ENCODE results near the gene GAMT.
"Not testable (repeated sequence)": the region's sequence is repeated elsewhere in the genome, so short reads cannot be mapped to it uniquely, and the experiment has no call there.

Gene GAMT

DNA sequence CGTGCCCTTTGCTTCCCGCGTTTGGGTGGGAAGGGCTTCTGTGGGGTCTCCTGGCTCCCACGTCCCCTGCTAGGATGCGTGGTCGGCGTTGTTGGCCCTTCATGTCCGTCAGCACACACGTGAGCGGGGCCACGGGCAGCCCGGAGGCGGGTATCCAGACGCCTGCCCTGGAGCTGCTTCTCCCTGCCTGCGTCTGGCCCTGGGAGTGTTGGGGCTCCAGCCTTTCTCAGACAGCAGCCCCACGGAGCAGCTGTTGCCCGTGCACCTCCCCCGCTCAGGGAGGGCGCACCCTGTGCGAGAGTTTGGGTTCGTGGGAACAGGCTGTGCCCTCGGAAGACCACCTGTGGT is 20.6 kb upstream of the GAMT start:
- Histone ChIP-seq H3K4me1 (ENCODE audit: control insufficient read depth in 1 of 2, insufficient read depth in 1 of 2, low read depth in 1 of 2, low read length in 1 of 2) (peaks cover 9 to 19% of the 10 kb centered on the region in 2 experiments), H3K36me3 (peaks cover 88% of the 10 kb centered on the region), H3K27me3 (no peaks in the 10 kb centered on the region), H3K4me3 (ENCODE audit: low read depth in 1 of 2, low read length in 1 of 2) (no peak overlapping the region), H3K9me3 (no peaks in the 10 kb centered on the region), H3K27ac (no peak overlapping the region)
- TF ChIP-seq, protein P1, sequence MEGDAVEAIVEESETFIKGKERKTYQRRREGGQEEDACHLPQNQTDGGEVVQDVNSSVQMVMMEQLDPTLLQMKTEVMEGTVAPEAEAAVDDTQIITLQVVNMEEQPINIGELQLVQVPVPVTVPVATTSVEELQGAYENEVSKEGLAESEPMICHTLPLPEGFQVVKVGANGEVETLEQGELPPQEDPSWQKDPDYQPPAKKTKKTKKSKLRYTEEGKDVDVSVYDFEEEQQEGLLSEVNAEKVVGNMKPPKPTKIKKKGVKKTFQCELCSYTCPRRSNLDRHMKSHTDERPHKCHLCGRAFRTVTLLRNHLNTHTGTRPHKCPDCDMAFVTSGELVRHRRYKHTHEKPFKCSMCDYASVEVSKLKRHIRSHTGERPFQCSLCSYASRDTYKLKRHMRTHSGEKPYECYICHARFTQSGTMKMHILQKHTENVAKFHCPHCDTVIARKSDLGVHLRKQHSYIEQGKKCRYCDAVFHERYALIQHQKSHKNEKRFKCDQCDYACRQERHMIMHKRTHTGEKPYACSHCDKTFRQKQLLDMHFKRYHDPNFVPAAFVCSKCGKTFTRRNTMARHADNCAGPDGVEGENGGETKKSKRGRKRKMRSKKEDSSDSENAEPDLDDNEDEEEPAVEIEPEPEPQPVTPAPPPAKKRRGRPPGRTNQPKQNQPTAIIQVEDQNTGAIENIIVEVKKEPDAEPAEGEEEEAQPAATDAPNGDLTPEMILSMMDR (IDR thresholded peaks at IDR 0.05) = no peak

DNA sequence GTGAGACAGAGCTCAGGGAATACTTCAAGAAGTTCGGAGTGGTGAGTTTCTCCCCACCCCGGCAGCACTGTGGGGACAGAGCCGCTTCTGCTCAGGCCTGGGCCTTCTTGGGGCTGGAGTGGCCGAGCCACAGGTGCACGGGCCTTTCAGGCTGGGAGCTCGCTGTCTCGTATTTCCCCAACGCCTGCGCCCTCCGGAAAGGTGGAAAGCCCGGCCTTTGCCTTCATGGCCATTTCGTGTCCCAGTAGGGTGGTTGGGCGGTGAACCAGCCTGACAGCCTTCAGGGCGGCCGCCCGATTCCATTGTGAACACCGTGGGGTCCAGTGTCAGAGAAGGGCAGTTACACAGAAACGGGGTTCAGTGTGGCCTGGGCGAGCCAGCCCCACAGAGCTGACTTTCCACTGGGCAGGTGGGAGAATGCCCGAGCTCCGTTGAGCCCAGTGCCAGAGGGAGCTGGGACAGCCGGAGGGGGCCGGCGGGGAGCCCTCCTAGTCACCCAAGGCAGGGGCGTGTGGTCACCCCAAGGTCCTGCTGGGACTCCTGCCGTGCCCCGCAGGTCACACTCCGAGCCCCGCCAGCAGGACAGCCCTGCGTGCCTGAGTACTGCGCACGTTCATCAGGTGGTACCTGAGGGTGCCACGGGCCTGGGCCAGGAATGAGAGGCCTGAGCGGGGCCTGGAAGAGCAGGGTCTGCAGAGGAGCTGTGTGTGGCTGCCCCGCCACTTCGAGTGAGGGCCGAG is 20.0 kb upstream of the GAMT start:
- TF ChIP-seq, protein P1 (IDR thresholded peaks at IDR 0.05) = no peak
- H3K4me3 ChIP-seq (ENCODE audit: low read depth in 1 of 2, low read length in 1 of 2) = no peak overlapping the region
- H3K27ac ChIP-seq = no peak overlapping the region
- H3K36me3 ChIP-seq = peaks cover 82% of the 10 kb centered on the region
- no peaks in the 10 kb centered on the region for H3K9me3 ChIP-seq
- no peaks in the 10 kb centered on the region for H3K27me3 ChIP-seq
- H3K4me1 ChIP-seq (ENCODE audit: control insufficient read depth in 1 of 2, insufficient read depth in 1 of 2, low read depth in 1 of 2, low read length in 1 of 2) = peaks cover 9 to 19% of the 10 kb centered on the region in 2 experiments

DNA sequence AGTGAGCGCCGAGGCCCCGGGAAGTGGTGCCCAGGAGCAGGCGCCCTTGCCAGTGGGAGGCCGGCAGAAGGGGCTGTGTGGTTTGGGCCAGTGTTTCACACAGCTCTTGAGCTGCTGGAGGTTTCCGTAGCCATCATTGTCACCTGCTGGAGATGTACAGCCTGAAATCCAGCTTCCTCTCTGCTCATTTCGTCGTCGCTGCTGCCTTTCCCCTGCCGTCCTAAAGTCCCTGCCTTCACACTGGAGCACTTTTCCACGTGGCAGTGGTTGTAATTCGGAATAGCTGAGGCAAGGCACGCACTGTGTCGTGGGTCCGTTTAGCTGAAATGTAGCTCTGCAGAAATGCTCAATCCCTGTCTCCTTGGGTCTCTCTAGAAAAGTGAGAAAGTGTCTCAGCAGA is 19.2 kb upstream of the GAMT start:
- no peaks in the 10 kb centered on the region for H3K27me3 ChIP-seq
- H3K9me3 ChIP-seq = no peaks in the 10 kb centered on the region
- TF ChIP-seq, protein P1 (IDR thresholded peaks at IDR 0.05) = no peak
- H3K36me3 ChIP-seq = peaks cover 74% of the 10 kb centered on the region
- H3K27ac ChIP-seq = no peak overlapping the region
- H3K4me3 ChIP-seq (ENCODE audit: low read depth in 1 of 2, low read length in 1 of 2) = no peak overlapping the region
- peaks cover 16 to 24% of the 10 kb centered on the region in 2 experiments for H3K4me1 ChIP-seq (ENCODE audit: control insufficient read depth in 1 of 2, insufficient read depth in 1 of 2, low read depth in 1 of 2, low read length in 1 of 2)

DNA sequence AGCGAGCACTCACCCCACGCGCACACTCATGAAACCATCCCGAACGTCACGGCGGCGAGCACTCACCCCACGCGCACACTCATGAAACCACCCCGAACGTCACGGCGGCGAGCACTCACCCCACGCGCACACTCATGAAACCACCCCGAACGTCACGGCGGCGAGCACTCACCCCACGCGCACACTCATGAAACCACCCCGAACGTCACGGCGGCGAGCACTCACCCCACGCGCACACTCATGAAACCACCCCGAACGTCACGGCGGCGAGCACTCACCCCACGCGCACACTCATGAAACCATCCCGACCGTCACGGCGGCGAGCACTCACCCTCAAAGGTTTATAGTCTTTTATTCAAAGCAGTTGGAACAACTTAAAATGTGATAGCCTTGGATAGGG is 18.7 kb upstream of the GAMT start:
- not testable (repeated sequence) for H3K27ac ChIP-seq; H3K27me3 ChIP-seq; H3K9me3 ChIP-seq; H3K4me3 ChIP-seq (ENCODE audit: low read depth in 1 of 2, low read length in 1 of 2)
- H3K36me3 ChIP-seq = peaks cover 69% of the 10 kb centered on the region
- H3K4me1 ChIP-seq (ENCODE audit: control insufficient read depth in 1 of 2, insufficient read depth in 1 of 2, low read depth in 1 of 2, low read length in 1 of 2) = peaks cover 19 to 25% of the 10 kb centered on the region in 2 experiments

DNA sequence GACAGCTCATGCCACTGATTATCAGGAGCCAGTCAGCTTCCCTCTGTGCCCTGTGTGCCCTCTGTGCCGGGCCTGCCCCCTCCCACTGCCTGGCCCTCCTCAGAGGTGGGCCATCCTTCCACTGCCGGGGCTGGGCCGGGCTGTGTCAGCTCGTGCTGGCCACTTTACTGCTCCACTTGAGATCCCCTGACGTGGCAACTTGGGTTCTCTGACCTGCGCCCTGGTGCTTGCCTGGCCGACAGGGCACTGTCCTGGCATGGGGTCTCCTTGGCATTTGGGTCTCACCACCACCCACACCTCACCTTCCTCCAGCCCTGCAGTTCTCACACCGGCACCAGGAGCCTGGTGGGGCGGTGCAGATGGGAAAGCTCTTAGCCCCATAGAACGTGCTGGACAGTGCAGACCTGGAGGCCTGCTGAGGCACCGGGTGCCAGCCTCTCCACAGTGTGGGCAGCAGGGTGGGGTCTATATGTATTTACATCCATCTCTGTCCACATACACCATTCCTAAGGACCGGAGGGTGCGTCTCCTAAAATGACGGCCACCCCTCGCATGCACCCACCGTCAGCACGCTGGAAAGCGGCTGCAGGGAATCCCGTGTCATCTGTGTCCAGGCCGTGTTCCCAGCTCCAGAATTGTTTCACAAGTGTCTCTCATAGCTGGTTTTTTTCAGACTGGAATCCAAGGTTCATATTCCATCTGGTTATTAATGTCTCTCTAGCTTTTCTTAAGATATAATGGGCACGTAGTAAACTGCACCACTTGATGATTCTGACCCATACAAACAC is 17.8 kb upstream of the GAMT start:
- no peak overlapping the region for H3K27ac ChIP-seq
- peaks cover 63% of the 10 kb centered on the region for H3K36me3 ChIP-seq
- TF ChIP-seq, protein P1 (IDR thresholded peaks at IDR 0.05) = no peak
- H3K9me3 ChIP-seq = no peaks in the 10 kb centered on the region
- no peaks in the 10 kb centered on the region for H3K27me3 ChIP-seq
- H3K4me3 ChIP-seq (ENCODE audit: low read depth in 1 of 2, low read length in 1 of 2) = no peak overlapping the region
- H3K4me1 ChIP-seq (ENCODE audit: control insufficient read depth in 1 of 2, insufficient read depth in 1 of 2, low read depth in 1 of 2, low read length in 1 of 2) = peaks cover 19% of the 10 kb centered on the region in 2 experiments

DNA sequence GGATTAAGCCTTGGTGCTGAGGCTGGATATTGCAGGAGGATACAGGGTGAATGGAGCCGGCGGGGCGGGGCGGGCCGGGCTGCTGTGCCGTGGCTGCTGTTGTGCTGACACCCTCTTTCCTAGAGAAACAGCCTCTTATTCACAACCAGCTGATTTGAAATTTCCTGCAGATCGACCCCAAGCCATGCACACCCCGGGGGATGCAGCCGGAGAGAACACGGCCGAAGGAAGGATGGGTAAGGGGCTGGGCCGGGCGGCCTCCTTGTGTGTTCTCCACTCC is 17.1 kb upstream of the GAMT start:
- H3K27ac ChIP-seq = no peak overlapping the region
- peaks cover 12 to 16% of the 10 kb centered on the region in 2 experiments for H3K4me1 ChIP-seq (ENCODE audit: control insufficient read depth in 1 of 2, insufficient read depth in 1 of 2, low read depth in 1 of 2, low read length in 1 of 2)
- peaks cover 60% of the 10 kb centered on the region for H3K36me3 ChIP-seq
- H3K27me3 ChIP-seq = no peaks in the 10 kb centered on the region
- TF ChIP-seq, protein P1 (IDR thresholded peaks at IDR 0.05) = no peak
- no peak overlapping the region for H3K4me3 ChIP-seq (ENCODE audit: low read depth in 1 of 2, low read length in 1 of 2)
- H3K9me3 ChIP-seq = no peaks in the 10 kb centered on the region

All from neutrophil (primary cell).